GM19193 (cell line): Measurements from ENCODE around the gene CTCFL.

Experiments used
- POLR2A ChIP-seq: IDR thresholded peaks from 4 replicates; pipeline ENCODE4 v1.6.1; 2011; ENCODE audit not compliant: insufficient read depth, insufficient read length; ENCODE audit errors: extremely low read depth

The CTCFL gene

DNA sequence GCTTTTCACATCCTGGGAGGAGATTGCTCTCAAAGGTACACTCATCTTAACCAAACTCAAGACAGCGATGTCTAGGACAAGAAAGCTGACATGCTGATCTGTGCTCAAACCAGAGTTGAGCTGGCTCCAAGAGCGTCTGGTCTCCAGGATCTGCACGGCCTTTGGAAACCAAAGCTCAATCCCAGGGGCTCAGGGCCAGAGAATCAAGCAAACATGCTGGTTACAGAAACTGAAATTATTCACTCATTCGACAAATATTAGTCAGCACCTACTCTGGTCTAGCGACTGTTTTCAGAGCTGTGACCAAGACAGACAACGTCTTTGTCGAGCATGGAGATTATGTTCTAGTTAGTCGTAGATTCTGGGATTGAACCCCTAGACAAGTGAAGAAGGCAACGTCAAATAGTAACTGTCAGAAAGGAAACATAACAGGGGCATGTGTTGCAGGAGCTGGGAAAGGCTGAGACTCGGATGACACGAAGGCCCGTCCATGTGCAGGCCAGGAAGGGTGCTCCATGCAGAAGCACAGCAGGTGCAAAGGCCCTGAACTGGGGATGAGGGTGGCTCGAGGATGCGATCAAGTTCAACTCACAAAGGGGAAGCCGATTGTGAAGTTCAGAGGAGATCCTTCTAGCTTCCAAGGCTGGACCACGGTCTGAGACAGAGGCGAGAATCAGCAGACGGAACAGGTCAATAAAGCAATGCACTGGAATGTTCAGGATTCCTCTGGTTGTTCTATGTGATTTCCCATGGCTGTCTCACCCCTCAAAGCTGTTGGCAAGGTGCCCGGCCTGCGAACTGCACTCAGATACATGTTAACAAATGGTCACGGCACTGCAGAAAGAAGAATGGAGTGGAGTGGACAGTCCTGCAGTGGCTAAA, 23.5 kb upstream of the CTCFL start:
- no peak for TF ChIP-seq POLR2A

DNA sequence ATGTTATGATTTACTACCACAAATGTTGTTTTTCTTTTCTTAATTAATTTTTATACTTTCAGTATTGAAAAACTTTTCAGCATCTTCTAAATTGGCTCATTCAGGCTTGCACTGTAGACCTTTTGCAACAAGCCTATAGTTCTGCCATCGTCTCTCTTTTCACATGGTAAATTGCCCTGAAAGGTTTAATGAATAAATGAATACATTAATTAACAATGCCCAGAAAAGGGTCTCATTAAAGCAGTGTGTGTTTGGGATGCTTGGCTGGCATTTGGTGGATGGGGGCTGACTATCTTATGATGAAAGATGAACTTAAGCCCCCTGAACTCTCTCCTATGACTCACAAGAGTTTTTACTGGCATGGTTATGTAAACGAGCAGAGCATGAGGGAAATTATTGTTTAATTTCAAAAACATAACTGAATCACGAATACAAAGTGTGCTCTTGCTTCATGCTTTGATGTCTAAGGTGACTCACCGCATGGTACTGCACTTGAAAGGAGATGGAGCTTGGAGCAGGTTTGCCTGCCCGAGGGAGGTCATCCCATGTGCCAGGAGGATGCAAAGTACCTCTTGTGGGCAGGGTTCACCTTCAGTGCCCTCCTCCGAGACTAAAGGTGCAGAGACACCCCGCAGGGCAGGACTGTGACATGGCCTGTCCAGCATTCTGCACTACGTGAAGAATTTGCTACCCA, 22.2 kb upstream of the CTCFL start:
- TF ChIP-seq POLR2A: no peak

DNA sequence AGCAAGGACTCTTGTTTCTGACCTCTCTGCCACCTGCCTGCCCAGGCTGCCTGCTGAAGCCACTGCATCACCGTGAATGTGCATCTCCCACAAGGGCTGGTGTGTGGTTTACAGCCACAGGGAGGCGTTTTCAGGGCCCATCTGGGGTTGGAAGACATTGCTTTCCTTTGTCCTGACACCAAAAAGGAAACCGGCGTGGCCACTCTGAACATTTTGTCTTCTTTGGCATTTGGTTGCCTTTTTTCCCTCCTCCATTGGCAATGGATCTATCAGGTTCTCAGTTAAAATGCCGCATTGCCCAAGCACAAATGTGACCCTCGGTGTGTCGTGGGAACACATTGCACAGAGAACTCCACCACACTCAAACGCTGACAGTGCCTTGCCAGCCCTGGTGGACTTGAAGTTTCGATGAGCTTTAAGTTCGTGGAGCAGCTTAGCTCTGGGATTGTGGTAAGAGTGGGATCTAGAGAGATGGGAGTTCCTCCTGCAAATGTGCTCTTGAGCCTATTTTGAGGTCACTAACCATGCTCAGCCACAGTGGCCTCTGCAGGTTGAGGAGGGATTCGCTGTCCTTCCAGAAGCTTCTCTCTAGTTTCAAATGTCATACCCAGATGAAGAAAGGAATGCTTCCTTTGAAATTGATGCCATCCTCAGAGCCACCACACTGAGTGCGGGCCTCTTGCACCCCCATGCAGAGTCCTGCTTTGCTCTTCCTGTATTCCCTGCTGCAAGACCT, 21.2 kb upstream of the CTCFL start:
- no peak for TF ChIP-seq POLR2A

- TF ChIP-seq POLR2A: no peak
These were observed 20.1 kb upstream of the CTCFL start for GRCh38 chr20:57544838-57545564.

DNA sequence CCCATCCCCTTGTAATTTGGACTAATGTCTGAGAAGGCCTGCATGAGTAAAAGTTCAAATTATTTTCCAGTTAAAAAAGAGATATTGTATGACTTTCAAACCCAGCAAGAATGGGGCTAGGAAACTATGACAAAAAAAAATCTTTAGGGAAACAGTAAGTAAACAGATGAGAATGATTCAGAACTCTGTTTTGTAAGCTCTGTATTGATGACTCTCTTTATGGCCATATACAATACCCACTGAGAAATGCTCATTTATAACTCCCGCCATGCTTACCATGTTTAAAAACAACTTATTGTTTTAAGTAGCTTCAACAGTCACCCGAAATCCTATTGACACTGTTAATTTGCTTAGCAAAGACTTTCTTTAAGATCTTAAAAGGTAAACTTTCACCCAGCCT, 18.8 kb upstream of the CTCFL start:
- TF ChIP-seq POLR2A: no peak

DNA sequence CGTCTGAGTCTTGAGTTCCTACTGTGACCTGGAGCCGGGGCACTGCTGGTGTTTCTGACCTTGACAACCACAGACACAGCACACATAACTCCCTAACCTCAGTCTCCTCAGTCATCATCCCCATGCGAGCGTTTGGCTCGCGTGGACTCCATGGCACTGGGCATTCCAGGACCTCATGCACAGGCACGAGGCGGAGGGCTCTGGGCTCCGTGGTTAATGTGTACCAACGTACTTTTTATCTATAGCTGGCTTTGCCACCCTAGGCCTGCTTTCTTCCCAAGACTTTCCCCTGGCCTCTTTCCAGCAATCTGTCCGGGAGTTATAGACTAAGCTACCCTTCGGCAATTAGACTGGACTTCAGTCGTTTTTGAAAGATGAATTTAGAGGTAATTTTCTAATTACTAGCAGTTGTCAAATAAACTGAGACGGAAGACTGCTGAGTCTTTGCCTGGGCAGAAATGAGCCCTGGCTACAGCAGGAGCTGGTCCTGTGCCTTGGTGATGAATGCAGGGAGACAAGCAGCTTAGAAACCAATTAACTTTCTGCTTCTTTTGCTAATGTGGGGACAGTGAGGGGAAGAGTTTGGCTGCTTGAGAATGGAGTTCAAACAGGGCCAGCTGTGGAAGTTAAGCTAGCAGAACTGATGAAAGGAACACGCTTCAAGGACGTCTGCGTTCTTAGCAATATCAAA, 16.1 kb upstream of the CTCFL start:
- TF ChIP-seq POLR2A: no peak

DNA sequence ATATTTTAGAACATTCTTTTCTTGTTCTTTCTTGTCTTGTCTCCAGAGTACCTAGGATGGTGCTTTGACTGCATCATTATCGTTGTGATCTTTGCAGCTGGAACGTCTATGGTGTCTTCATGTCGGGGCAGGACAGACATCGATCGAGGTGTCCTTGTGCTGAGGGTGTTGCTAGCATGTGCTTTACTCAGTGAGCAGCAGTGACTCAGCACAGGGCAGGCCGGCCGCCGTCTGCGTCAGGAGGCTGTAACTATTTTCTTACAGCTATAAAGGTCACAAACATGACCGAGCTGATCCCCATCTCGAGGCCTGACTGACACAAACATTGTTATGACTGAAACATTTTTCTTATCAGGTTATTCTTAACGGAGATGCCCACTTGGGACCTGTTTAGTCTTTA, 14.9 kb upstream of the CTCFL start:
- TF ChIP-seq POLR2A: no peak

- TF ChIP-seq POLR2A: no peak
These were observed 12.9 kb upstream of the CTCFL start for GRCh38 chr20:57537822-57538221.

DNA sequence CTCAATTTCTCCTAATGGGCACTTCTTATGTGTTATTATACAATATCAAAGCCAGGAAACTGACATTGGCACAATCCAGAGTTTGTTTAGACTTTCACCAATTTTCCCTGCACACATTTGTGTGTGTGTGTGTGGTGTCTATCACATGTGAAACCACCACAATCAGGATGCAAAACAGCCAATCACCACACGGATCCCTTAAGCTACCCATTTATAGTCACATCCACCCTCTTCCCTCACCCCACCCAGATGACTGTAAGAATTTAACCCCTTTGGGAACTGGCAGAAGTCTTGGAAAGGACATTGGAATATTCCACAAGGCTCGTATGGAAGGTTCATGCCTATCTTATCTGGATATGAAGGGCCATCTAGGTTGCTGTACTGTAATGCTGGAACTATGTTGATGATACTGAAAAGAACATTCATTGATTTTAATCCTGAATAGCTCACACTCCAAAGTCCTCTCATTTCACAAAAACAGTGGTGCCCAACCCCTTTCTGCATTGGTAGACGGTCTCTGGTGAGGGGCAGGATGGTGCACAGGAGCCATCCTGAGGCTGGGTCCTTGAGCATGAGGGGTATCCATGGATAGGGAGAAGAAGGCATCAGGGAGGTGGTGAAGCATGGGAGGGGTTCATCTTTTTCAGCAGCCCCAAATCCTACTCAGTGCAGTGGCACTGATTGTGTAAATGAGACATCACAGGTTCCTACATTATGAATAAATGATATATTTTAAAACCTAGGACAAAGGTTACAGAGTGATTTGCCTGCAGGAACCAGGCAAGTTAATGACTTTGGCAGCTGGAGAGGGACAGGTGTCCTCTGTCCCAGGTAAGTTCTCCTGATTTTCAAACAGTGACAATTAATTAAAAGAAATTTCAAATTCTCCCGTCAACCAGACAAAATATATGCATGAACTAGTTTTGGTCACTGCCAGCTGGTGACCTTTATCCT, 12.1 kb upstream of the CTCFL start:
- TF ChIP-seq POLR2A: no peak

DNA sequence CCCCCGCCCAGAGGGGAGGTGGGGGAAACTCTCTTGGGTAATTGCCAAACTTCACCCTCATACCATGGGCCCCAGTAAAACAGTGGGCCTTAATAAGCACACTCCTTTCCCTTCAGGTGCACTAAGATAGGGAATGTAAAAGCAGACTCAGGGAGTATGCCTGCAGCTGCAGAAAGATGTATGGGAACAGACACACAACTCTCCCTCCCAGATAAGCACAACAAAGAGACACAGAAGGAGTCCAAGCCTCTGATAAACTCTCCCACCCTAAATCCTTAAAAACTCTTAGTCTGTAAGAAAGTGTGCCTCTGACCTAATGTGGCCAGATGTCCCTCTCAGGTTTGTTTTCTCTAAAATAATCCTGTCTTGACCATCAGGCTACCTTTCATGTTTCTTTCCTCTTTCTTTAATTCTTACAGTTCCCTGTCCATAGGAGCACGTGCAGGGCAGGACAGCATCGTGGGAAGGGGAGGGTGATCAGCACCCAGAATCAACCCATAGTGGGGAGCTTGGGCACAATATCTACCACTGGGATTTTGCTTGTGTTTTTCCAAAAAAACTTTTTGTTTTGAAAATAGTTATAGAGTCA, 11.3 kb upstream of the CTCFL start:
- TF ChIP-seq POLR2A: no peak

- TF ChIP-seq POLR2A: no peak
These were observed 10.4 kb upstream of the CTCFL start for GRCh38 chr20:57535297-57535696.

DNA sequence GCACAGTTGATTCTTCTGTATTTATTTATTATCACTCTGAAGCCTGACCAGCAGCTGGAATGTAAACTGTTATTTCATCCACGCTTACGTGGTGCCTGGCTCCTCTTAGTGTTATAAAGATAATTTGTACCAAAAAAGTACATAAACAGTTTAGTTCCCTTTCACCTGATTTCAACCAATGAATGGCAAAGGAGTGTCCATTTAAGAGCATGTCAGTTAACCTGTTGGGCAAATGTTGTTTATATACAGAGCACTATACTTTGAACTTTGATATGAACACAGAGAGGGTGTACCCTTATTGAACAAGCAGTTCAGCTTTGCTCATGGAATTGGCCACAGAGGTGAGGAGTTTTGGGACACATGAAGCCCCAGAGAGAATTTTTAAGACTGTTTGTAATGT, 7.2 kb upstream of the CTCFL start:
- no peak for TF ChIP-seq POLR2A
